Fibroblast of lung (primary cell): Measurements from ENCODE around the gene FKBP8. TPM values are rescaled to one million over a fixed set of nuclear protein-coding genes. Genes with fewer than 3 reads are reported as not detected.

Source experiments
- DNase-seq, 2 donors: peaks; one replicate each; pipeline versions ENCODE4 v3.0.0 to v3.0.0-alpha.2; 2010; ENCODE audit warnings: low read depth in 2 of 2
- H2AFZ ChIP-seq: 2 replicates; pipeline ENCODE4 v1.5.1; 2012; ENCODE audit warnings: low read length, control low read depth, inconsistent platforms
- H3K27ac ChIP-seq: 2 replicates; pipeline ENCODE4 v1.5.1; 2011; ENCODE audit warnings: low read length, control low read depth; ENCODE audit not compliant: insufficient read depth
- H3K27me3 ChIP-seq: 2 replicates; pipeline ENCODE4 v1.5.1; 2011; ENCODE audit warnings: mild to moderate bottlenecking, low read length; ENCODE audit not compliant: control insufficient read depth, insufficient read depth
- H3K36me3 ChIP-seq: 2 replicates; pipeline ENCODE4 v1.5.1; 2011; ENCODE audit warnings: low read length; ENCODE audit not compliant: control insufficient read depth, insufficient read depth
- H3K4me1 ChIP-seq: 2 replicates; pipeline ENCODE4 v1.5.1; 2011; ENCODE audit warnings: low read length; ENCODE audit not compliant: control insufficient read depth, insufficient read depth; ENCODE audit errors: extremely low read depth
- H3K4me2 ChIP-seq: 2 replicates; pipeline ENCODE4 v1.5.1; 2011; ENCODE audit warnings: low read length, control low read depth; ENCODE audit not compliant: insufficient read depth; ENCODE audit errors: extremely low read depth
- H3K4me3 ChIP-seq, 4 experiments: fragments of 200-600 bp in 1 of 4; sonication (generic) in 1 of 4; replicated peaks in 1 of 4; 2 replicates each; pipeline ENCODE4 v1.5.1; 2011 to 2016; ENCODE audit warnings: low read length in 4 of 4, low read depth in 3 of 4, mild to moderate bottlenecking in 3 of 4, control low read depth in 2 of 4, inconsistent platforms in 1 of 4, mixed read lengths in 1 of 4; ENCODE audit not compliant: insufficient read depth in 1 of 4; ENCODE audit errors: control extremely low read depth in 1 of 4
- H3K79me2 ChIP-seq: 2 replicates; pipeline ENCODE4 v1.5.1; 2012; ENCODE audit warnings: mild to moderate bottlenecking, low read length, inconsistent platforms; ENCODE audit not compliant: control insufficient read depth, insufficient read depth
- H3K9ac ChIP-seq: 2 replicates; pipeline ENCODE4 v1.5.1; 2011; ENCODE audit warnings: mild to moderate bottlenecking, low read length, control low read depth; ENCODE audit not compliant: insufficient read depth
- H3K9me3 ChIP-seq: 2 replicates; pipeline ENCODE4 v1.5.1; 2012; ENCODE audit warnings: low read depth, low read length; ENCODE audit not compliant: control insufficient read depth, insufficient read depth
- H4K20me1 ChIP-seq: 2 replicates; pipeline ENCODE4 v1.5.1; 2011; ENCODE audit warnings: low read length; ENCODE audit not compliant: control insufficient read depth, insufficient read depth; ENCODE audit errors: extremely low read depth
- CTCF ChIP-seq, 2 donors: IDR thresholded peaks in 1 of 2; conservative IDR thresholded peaks in 1 of 2; 1 replicate in 1 of 2; 2 replicates in 1 of 2; pipeline ENCODE4 v1.5.1; 2011 to 2012; ENCODE audit warnings: low read length in 2 of 2, control low read depth in 1 of 2, inconsistent platforms in 1 of 2, low read depth in 1 of 2, mild to moderate bottlenecking in 1 of 2
- EZH2 ChIP-seq: IDR thresholded peaks from 2 replicates; pipeline ENCODE4 v1.5.1; 2012; ENCODE audit warnings: low read length, control low read depth, mild to moderate bottlenecking; ENCODE audit errors: missing control alignments
- polyA plus RNA-seq, 2 donors: library from polyadenylated mRNA; depleted of rRNA in 1 of 2; stranded (reverse) in 1 of 2; unstranded in 1 of 2; fragments of >200 nt; gene quantifications; 2 replicates each; pipeline ENCODE4 v1.2.1, GENCODE V29; 2011 to 2012; ENCODE audit warnings: missing spikeins in 1 of 2
- total RNA-seq: library from RNA; depleted of rRNA; stranded (reverse); fragments of >200 nt; gene quantifications from 2 replicates; pipeline ENCODE4 v1.2.1, GENCODE V29; 2014

Gene FKBP8
- total and polyA plus RNA-seq, 2 donors (not counting 1 experiment from before 2014, with no cell fraction given) = 135 to 289 TPM

- H3K9me3 ChIP-seq = no peaks in the 10 kb centered on the region
- no peak overlapping the region for H3K4me2 ChIP-seq
- no peak overlapping the region for H3K27ac ChIP-seq
- H3K9ac ChIP-seq = no peak overlapping the region
- H3K79me2 ChIP-seq = peaks cover 24% of the 10 kb centered on the region
- peaks cover 8% of the 10 kb centered on the region for H3K4me1 ChIP-seq
- TF ChIP-seq EZH2 = no peak
- TF ChIP-seq CTCF (conservative IDR thresholded peaks at IDR 0.05 in 1 of 2, IDR thresholded peaks at IDR 0.05 in 1 of 2; ENCODE audit: low read depth in 1 of 2, low read length in 2 of 2) = no peak
- H4K20me1 ChIP-seq = peaks cover 5% of the 10 kb centered on the region
- H3K36me3 ChIP-seq = peaks cover 22% of the 10 kb centered on the region
- no peak for DNase-seq
- no peak overlapping the region for H3K4me3 ChIP-seq
- H2AFZ ChIP-seq = no peak overlapping the region
- no peaks in the 10 kb centered on the region for H3K27me3 ChIP-seq
Measured at GRCh38 chr19:18576383-18576782, 33.0 kb upstream of the FKBP8 start.

DNA sequence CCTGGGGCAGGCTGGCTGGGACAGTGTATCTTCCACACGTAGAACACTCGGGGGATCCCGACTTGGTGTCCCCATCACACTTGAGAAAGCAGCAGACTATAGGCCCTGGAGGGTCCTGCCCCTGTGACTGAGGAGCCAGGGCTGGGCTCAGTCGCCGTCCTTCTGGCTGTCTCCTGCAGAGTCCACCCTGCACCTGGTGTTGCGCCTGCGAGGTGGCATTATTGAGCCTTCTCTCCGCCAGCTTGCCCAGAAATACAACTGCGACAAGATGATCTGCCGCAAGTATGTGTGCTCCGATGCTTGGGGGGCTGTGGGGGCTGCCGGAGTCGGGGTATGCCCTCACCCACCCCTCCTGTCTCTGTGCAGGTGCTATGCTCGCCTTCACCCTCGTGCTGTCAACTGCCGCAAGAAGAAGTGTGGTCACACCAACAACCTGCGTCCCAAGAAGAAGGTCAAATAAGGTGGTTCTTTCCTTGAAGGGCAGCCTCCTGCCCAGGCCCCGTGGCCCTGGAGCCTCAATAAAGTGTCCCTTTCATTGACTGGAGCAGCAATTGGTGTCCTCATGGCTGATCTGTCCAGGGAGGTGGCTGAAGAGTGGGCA lies 31.4 kb upstream of the FKBP8 start:
- no peak overlapping the region for H2AFZ ChIP-seq
- no peaks in the 10 kb centered on the region for H3K9me3 ChIP-seq
- TF ChIP-seq EZH2 = no peak
- no peak for TF ChIP-seq CTCF (conservative IDR thresholded peaks at IDR 0.05 in 1 of 2, IDR thresholded peaks at IDR 0.05 in 1 of 2; ENCODE audit: low read depth in 1 of 2, low read length in 2 of 2)
- H3K27me3 ChIP-seq = no peaks in the 10 kb centered on the region
- peaks cover 24% of the 10 kb centered on the region for H3K79me2 ChIP-seq
- H3K4me3 ChIP-seq = no peak overlapping the region
- peaks cover 8% of the 10 kb centered on the region for H3K4me1 ChIP-seq
- peaks cover 22% of the 10 kb centered on the region for H3K36me3 ChIP-seq
- peaks cover 5% of the 10 kb centered on the region for H4K20me1 ChIP-seq
- DNase-seq = no peak
- H3K27ac ChIP-seq = no peak overlapping the region
- H3K4me2 ChIP-seq = no peak overlapping the region
- H3K9ac ChIP-seq = no peak overlapping the region

- Histone ChIP-seq H3K36me3 (peaks cover 36% of the 10 kb centered on the region), H3K27ac (peak within 1 kb of the TSS; percentile 91), H3K27me3 (no peaks in the 10 kb centered on the region), H2AFZ (peak within 1 kb of the TSS; percentile 38), H3K4me2 (peak within 1 kb of the TSS; percentile 99), H3K4me3 (peak within 1 kb of the TSS; percentile 86 to 100 (median 96)), H3K79me2 (peaks cover 24% of the 10 kb centered on the region), H3K9ac (peak within 1 kb of the TSS; percentile 91), H3K4me1 (peaks cover 8% of the 10 kb centered on the region), H4K20me1 (peaks cover 5% of the 10 kb centered on the region), H3K9me3 (no peaks in the 10 kb centered on the region)
- TF ChIP-seq CTCF (conservative IDR thresholded peaks at IDR 0.05 in 1 of 2, IDR thresholded peaks at IDR 0.05 in 1 of 2; ENCODE audit: low read depth in 1 of 2, low read length in 2 of 2) = no peak
- no peak for TF ChIP-seq EZH2
- peak; percentile 96 to 97 for DNase-seq
Measured at GRCh38 chr19:18571564-18572344, 28.4 kb upstream of the FKBP8 start, which contains the start of gene UBA52. Gene UBA52 (plus strand): TSS chr19:18571857. CDS start chr19:18573301, 1,444 bp downstream.
